ENCODE results near the gene TP63.
"Not testable (repeated sequence)": the region's sequence is repeated elsewhere in the genome, so short reads cannot be mapped to it uniquely, and the experiment has no call there.

The TP63 gene

DNA sequence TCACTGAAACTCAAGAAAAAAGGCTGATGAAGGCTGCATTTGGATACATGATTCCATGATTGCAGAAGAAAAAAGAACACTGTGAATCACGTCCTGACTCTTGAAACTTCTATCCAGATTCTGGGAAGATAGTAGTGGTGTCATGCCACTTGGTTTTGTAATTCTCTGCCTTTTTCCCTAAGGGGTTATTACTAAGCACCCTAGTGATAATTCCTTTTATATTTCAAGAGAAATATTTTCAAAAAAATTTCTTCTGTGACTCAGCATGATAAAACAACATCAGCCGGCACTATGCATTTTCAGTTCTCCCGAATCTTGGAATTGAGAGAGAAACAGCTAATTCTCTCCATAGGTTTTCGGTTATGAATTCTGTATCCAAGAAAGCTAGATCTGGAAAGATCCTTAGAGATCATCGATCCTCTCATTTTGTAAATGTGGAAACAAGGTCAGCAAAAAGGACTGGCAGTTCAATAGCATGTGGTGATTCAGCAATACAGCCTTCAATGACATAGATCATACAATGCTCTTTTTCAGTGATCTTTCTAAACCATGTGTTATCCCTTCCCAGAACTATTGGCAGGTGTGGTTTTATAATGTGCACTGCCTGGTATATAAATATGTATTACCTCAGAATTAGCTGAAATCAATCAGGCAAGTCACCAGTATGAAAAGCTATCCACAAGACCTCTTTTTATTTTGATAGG lies 42.6 kb upstream of the TP63 start:
- TF ChIP-seq, protein P1, sequence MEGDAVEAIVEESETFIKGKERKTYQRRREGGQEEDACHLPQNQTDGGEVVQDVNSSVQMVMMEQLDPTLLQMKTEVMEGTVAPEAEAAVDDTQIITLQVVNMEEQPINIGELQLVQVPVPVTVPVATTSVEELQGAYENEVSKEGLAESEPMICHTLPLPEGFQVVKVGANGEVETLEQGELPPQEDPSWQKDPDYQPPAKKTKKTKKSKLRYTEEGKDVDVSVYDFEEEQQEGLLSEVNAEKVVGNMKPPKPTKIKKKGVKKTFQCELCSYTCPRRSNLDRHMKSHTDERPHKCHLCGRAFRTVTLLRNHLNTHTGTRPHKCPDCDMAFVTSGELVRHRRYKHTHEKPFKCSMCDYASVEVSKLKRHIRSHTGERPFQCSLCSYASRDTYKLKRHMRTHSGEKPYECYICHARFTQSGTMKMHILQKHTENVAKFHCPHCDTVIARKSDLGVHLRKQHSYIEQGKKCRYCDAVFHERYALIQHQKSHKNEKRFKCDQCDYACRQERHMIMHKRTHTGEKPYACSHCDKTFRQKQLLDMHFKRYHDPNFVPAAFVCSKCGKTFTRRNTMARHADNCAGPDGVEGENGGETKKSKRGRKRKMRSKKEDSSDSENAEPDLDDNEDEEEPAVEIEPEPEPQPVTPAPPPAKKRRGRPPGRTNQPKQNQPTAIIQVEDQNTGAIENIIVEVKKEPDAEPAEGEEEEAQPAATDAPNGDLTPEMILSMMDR (IDR thresholded peaks at IDR 0.05; ENCODE audit: low read depth, low read length): no peak
- DNase-seq (ENCODE audit: low read depth, low spot score): peak; percentile 43
- in situ Hi-C loops (cut with HindIII; ENCODE audit: low sequenced_read_pairs): no loop called here
- no peak overlapping the region for H3K4me3 ChIP-seq (ENCODE audit: low read depth, low read length)

DNA sequence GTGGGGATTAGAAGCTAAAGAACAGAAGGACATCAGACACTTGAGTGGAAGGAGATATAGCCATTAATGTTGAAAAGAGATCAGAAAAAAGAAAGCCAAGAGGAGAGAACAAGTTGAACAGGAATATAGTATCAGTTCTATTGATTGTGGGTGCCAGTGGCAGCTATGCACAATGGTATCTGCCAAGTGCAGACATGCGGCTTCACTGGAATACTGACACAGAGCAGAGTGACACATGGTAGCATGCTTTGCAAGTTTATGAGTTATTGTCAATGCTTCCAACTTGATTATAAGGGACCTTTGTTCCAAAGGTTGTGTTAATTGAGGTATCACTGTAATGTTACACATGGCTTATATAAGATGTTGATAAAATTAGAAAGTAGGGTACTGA lies 42.0 kb upstream of the TP63 start:
- TF ChIP-seq, protein P1 (IDR thresholded peaks at IDR 0.05; ENCODE audit: low read depth, low read length): no peak
- H3K4me3 ChIP-seq (ENCODE audit: low read depth, low read length): no peak overlapping the region
- no peak for DNase-seq (ENCODE audit: low read depth, low spot score)
- in situ Hi-C loops (cut with HindIII; ENCODE audit: low sequenced_read_pairs): no loop called here

DNA sequence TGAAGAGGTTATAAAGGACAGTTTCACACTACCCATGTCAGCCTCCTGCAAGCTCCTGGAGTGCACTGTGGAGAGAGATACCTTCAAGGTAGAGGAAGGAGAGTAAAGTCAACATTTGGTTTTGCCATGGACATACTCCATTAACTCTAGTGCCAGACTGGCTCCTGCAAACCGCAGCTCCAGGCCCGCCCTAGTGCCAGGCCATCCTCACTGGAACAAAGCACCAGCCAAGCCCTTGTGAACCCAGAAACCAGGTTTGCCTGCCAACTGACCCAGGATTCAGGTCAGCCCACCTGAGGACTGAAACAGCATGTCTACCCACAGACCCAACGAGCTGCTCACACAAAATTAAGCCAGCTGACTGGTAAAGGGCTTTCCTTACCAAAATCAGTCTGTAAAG lies 41.0 kb upstream of the TP63 start:
- DNase-seq (ENCODE audit: low read depth, low spot score): no peak
- in situ Hi-C loops (cut with HindIII; ENCODE audit: low sequenced_read_pairs): no loop called here
- H3K4me3 ChIP-seq (ENCODE audit: low read depth, low read length): no peak overlapping the region
- TF ChIP-seq, protein P1 (IDR thresholded peaks at IDR 0.05; ENCODE audit: low read depth, low read length): no peak

DNA sequence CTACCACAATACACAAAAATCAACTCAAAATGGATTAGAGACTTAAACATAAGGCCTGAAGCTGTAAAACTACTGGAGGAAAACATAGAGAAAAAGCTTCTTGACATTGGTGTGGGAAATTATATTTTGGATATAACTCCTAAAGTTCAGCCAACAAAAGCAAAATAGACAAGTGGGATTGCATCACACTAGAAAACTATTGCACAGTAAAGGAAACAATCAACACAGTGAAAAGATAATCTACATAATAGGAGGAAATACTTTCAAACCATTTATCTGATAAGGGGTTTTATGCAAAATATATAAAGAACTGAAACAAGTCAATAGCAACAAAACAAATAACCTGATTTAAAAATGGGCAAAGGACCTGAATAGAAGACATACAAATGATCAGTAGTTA lies 37.6 kb upstream of the TP63 start:
- in situ Hi-C loops (cut with HindIII; ENCODE audit: low sequenced_read_pairs): no loop called here
- DNase-seq (ENCODE audit: low read depth, low spot score): peak; percentile 5

DNA sequence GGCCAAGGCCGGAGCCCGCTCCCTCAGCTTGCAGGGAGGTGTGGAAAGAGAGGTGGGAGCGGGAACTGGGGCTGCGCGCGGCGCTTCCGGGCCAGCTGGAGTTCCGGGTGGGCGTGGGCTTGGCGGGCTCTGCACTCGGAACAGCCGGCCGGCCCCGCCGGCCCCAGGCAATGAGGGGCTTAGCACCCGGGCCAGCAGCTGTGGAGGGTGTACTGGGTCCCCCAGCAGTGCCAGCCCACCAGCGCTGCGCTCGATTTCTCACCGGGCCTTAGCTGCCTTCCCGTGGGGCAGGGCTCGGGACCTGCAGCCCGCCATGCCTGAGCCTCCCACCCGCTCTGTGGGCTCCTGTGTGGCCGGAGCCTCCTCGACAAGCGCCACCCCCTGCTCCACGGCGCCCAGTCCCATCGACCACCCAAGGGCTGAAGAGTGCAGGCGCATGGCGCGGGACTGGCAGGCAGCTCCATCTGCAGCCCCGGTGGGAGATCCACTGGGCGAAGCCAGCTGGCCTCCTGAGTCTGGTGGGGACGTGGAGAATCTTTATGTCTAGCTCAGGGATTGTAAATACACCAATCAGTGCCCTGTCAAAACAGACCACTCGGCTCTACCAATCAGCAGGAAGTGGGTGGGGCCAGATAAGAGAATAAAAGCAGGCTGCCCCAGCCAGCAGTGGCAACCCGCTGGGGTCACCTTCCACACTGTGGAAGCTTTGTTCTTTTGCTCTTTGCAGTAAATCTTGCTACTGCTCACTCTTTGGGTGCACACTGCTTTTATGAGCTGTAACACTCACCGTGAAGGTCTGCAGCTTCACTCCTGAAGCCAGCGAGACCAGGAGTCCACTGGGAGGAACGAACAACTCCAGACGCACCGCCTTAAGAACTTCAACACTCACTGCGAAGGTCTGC lies 34.9 kb upstream of the TP63 start:
- H3K4me3 ChIP-seq (ENCODE audit: low read depth, low read length); in situ Hi-C loops (cut with HindIII; ENCODE audit: low sequenced_read_pairs); DNase-seq (ENCODE audit: low read depth, low spot score): not testable (repeated sequence)

More for the DNA sequence above, 37.6 kb upstream of the TP63 start:
- TF ChIP-seq, protein P1 (IDR thresholded peaks at IDR 0.05; ENCODE audit: low read depth, low read length): no peak
- no peak overlapping the region for H3K4me3 ChIP-seq (ENCODE audit: low read depth, low read length)

DNA sequence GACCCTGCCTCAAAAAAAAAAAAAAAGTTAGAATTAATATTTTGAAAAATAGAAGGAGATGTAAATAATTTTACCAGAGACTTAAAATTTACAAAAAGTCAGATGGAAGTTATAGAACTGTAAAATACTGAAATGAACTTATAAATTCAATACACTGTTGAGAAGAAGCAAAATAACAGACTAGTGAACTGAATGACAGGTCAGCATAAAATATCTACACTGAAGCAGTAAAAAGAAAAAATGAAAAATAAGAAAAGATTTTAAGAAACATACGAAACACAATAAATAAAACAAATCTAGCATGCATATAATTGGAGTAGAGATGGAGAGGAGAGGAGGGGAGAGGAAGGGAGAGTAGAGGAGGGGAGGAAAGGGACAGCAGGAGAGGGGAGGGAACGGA lies 33.3 kb upstream of the TP63 start:
- H3K4me3 ChIP-seq (ENCODE audit: low read depth, low read length): no peak overlapping the region
- in situ Hi-C loops (cut with HindIII; ENCODE audit: low sequenced_read_pairs): no loop called here
- TF ChIP-seq, protein P1 (IDR thresholded peaks at IDR 0.05; ENCODE audit: low read depth, low read length): no peak
- DNase-seq (ENCODE audit: low read depth, low spot score): no peak
